CD14-positive monocyte (primary cell): ENCODE measurements around the gene KRTAP1-3. TPM values are rescaled to one million over a fixed set of nuclear protein-coding genes. Genes with fewer than 3 reads are reported as not detected.

Experiments
- DNase-seq, 3 donors: peaks; one replicate each; pipeline ENCODE4 v3.0.0-alpha.2; 2011 to 2022
- H2AFZ ChIP-seq: 2 replicates; pipeline ENCODE4 v1.6.0; 2012; ENCODE audit warnings: mild to moderate bottlenecking, low read depth, low read length, inconsistent platforms; ENCODE audit not compliant: insufficient read depth, poor library complexity, severe bottlenecking
- H3K27ac ChIP-seq, 2 donors: 1 replicate in 1 of 2; 2 replicates in 1 of 2; pipeline ENCODE4 v1.5.1; 2012 to 2013; ENCODE audit warnings: low read length in 2 of 2, control low read depth in 1 of 2, inconsistent platforms in 1 of 2, low read depth in 1 of 2, mild to moderate bottlenecking in 1 of 2
- H3K27me3 ChIP-seq, 2 donors: one replicate each; pipeline versions ENCODE4 v1.6.0 to v1.6.1; 2011 to 2013; ENCODE audit warnings: low read length in 2 of 2; ENCODE audit not compliant: control insufficient read depth in 2 of 2, insufficient read depth in 2 of 2
- H3K36me3 ChIP-seq, 2 donors: replicated peaks in 1 of 2; 1 replicate in 1 of 2; 2 replicates in 1 of 2; pipeline versions ENCODE4 v1.5.1 to v1.6.1; 2012 to 2013; ENCODE audit warnings: low read length in 2 of 2, control low read depth in 1 of 2, inconsistent platforms in 1 of 2, mild to moderate bottlenecking in 1 of 2; ENCODE audit not compliant: insufficient read depth in 2 of 2, control insufficient read depth in 1 of 2
- H3K4me1 ChIP-seq, 2 donors: 1 replicate in 1 of 2; 2 replicates in 1 of 2; pipeline versions ENCODE4 v1.5.1 to v1.6.1; 2012 to 2013; ENCODE audit warnings: low read length in 2 of 2, control low read depth in 1 of 2, inconsistent platforms in 1 of 2, mild to moderate bottlenecking in 1 of 2, moderate library complexity in 1 of 2; ENCODE audit not compliant: insufficient read depth in 2 of 2, control insufficient read depth in 1 of 2
- H3K4me2 ChIP-seq: replicated peaks from 2 replicates; pipeline ENCODE3; 2012; ENCODE audit warnings: low read length, moderate library complexity, mild to moderate bottlenecking; ENCODE audit not compliant: poor library complexity, severe bottlenecking; ENCODE audit errors: extremely low read depth
- H3K4me3 ChIP-seq, 3 experiments: fragments of 200-600 bp in 1 of 3; sonication (generic) in 1 of 3; replicated peaks in 1 of 3; 1 replicate in 2 of 3; 2 replicates in 1 of 3; pipeline ENCODE4 v1.5.1; 2011 to 2013; ENCODE audit warnings: low read length in 3 of 3, mild to moderate bottlenecking in 3 of 3, control low read depth in 2 of 3, low read depth in 2 of 3, inconsistent platforms in 1 of 3, moderate library complexity in 1 of 3
- H3K79me2 ChIP-seq: 2 replicates; pipeline ENCODE4 v1.6.0; 2012; ENCODE audit warnings: mild to moderate bottlenecking, control low read depth, inconsistent platforms, low read length, moderate library complexity; ENCODE audit not compliant: insufficient read depth
- H3K9ac ChIP-seq: 2 replicates; pipeline ENCODE4 v1.6.0; 2017; ENCODE audit warnings: low read length, mild to moderate bottlenecking; ENCODE audit not compliant: insufficient read depth, poor library complexity, severe bottlenecking
- H3K9me3 ChIP-seq, 2 donors: replicated peaks in 1 of 2; 1 replicate in 1 of 2; 2 replicates in 1 of 2; pipeline versions ENCODE4 v1.5.1 to v1.6.1; 2012 to 2013; ENCODE audit warnings: low read length in 2 of 2, control low read depth in 1 of 2; ENCODE audit not compliant: control insufficient read depth in 1 of 2, insufficient read depth in 1 of 2
- H4K20me1 ChIP-seq: 2 replicates; pipeline ENCODE4 v1.6.0; 2012; ENCODE audit warnings: mild to moderate bottlenecking, low read length, control low read depth, moderate library complexity; ENCODE audit not compliant: insufficient read depth
- H3K27ac Mint-ChIP-seq, 7 donors: one replicate each; pipeline ENCODE4 v1.8.0; 2020; ENCODE audit warnings: mild to moderate bottlenecking in 7 of 7, mixed read lengths in 7 of 7, moderate library complexity in 6 of 7, inconsistent platforms in 2 of 7
- H3K27me3 Mint-ChIP-seq, 3 donors: one replicate each; pipeline ENCODE4 v1.8.0; 2021 to 2022; ENCODE audit warnings: low read depth in 3 of 3, mild to moderate bottlenecking in 3 of 3, mixed read lengths in 3 of 3, moderate library complexity in 3 of 3, inconsistent platforms in 1 of 3
- H3K36me3 Mint-ChIP-seq, 2 donors: one replicate each; pipeline ENCODE4 v1.8.0; 2020; ENCODE audit warnings: mixed read lengths in 2 of 2, inconsistent platforms in 1 of 2, mild to moderate bottlenecking in 1 of 2
- H3K4me1 Mint-ChIP-seq: one replicate; pipeline ENCODE4 v1.8.0; 2020; ENCODE audit warnings: mild to moderate bottlenecking, mixed read lengths
- H3K4me3 Mint-ChIP-seq, 2 donors: one replicate each; pipeline ENCODE4 v1.8.0; 2020; ENCODE audit warnings: mild to moderate bottlenecking in 2 of 2, mixed read lengths in 2 of 2, moderate library complexity in 1 of 2
- H3K9me3 Mint-ChIP-seq, 7 donors: one replicate each; pipeline ENCODE4 v1.8.0; 2020 to 2022; ENCODE audit warnings: mixed read lengths in 7 of 7, mild to moderate bottlenecking in 6 of 7, moderate library complexity in 6 of 7, inconsistent platforms in 2 of 7
- CTCF ChIP-seq: fragments of 200-600 bp; IDR thresholded peaks from one replicate; pipeline ENCODE4 v1.8.0; 2022; ENCODE audit warnings: antibody characterized with exemption, mild to moderate bottlenecking
- WGBS: methylation state at CpG from one replicate; pipeline ENCODE4 v1.1.5; 2013; ENCODE audit warnings: missing lambda C conversion rate; ENCODE audit not compliant: insufficient coverage; 5-methylcytosine and 5-hydroxymethylcytosine counted together
- intact Hi-C, 2 donors: fragments of 100-400 bp; cut with micrococcal nuclease; formaldehyde crosslinking; loops; one replicate each; pipeline versions ENCODE4 v1.15.0 to v1.15.1; 2023
- polyA plus RNA-seq, 3 donors: library from polyadenylated mRNA; depleted of rRNA in 1 of 3; unstranded in 2 of 3; stranded (reverse) in 1 of 3; fragments of 300-500 nt in 2 of 3; fragments of >200 nt in 1 of 3; fragmentation: Illumina TruSeq in 2 of 3; gene quantifications; 1 replicate in 2 of 3; 2 replicates in 1 of 3; pipeline ENCODE4 v1.2.3, GENCODE V29; 2012 to 2021

KRTAP1-3 gene
- polyA plus RNA-seq, 3 donors = not detected

- Histone ChIP-seq H3K36me3 (no peaks in the 10 kb centered on the region), H3K9me3 (no peaks in the 10 kb centered on the region), H3K4me2 (no peak overlapping the region), H3K27ac (no peak overlapping the region), H2AFZ (no peak overlapping the region), H3K9ac (no peak overlapping the region), H3K27me3 (peaks cover 3% of the 10 kb centered on the region in 2 donors), H4K20me1 (no peaks in the 10 kb centered on the region), H3K4me1 (no peaks in the 10 kb centered on the region), H3K4me3 (no peak overlapping the region), H3K79me2 (no peaks in the 10 kb centered on the region)
- WGBS = no CpG with 5 or more reads among the region's 2 CpGs
- Mint-ChIP-seq H3K4me3 (no peak overlapping the region), H3K27ac (no peak overlapping the region), H3K4me1 (no peaks in the 10 kb centered on the region), H3K27me3 (peaks cover 7 to 19% (median 13%) of the 10 kb centered on the region in 3 donors), H3K36me3 (no peaks in the 10 kb centered on the region), H3K9me3 (no peaks in the 10 kb centered on the region)
- TF ChIP-seq CTCF = no peak
- DNase-seq = no peak
- intact Hi-C loops = no loop called here
Measured at GRCh38 chr17:40993084-40993483, 41.6 kb downstream of the KRTAP1-3 start.

GRCh38 chr17:40992666-40993065 is 42.0 kb downstream of the KRTAP1-3 start:
- no peak overlapping the region for H3K4me2 ChIP-seq
- H3K27ac ChIP-seq = no peak overlapping the region
- H3K27me3 Mint-ChIP-seq = peaks cover 6 to 19% (median 13%) of the 10 kb centered on the region in 3 donors
- no peaks in the 10 kb centered on the region for H3K36me3 Mint-ChIP-seq
- H3K9ac ChIP-seq = no peak overlapping the region
- H3K79me2 ChIP-seq = no peaks in the 10 kb centered on the region
- no peaks in the 10 kb centered on the region for H3K9me3 Mint-ChIP-seq
- H3K4me3 ChIP-seq = no peak overlapping the region
- H2AFZ ChIP-seq = no peak overlapping the region
- no peaks in the 10 kb centered on the region for H4K20me1 ChIP-seq
- H3K36me3 ChIP-seq = no peaks in the 10 kb centered on the region
- intact Hi-C loops = no loop called here
- DNase-seq = no peak
- no peaks in the 10 kb centered on the region for H3K4me1 ChIP-seq
- H3K27me3 ChIP-seq = peaks cover under 1 to 3% of the 10 kb centered on the region in 2 donors
- H3K27ac Mint-ChIP-seq = no peak overlapping the region
- H3K9me3 ChIP-seq = no peaks in the 10 kb centered on the region
- no peak overlapping the region for H3K4me3 Mint-ChIP-seq
- 100% methylated on average over 1 of the region's 3 CpGs for WGBS
- H3K4me1 Mint-ChIP-seq = peaks cover under 1% of the 10 kb centered on the region
- TF ChIP-seq CTCF = no peak
